Omental fat pad (tissue), 4 donors: Measurements from ENCODE around the gene FRMPD4. TPM values are rescaled to one million over a fixed set of nuclear protein-coding genes. Genes with fewer than 3 reads are reported as not detected.

Experiments
- ATAC-seq: fragments of 150-250 bp; one replicate; pipeline ENCODE4 v1.9.1; 2016; ENCODE audit warnings: mild to moderate bottlenecking, moderate library complexity; ENCODE audit not compliant: low FRiP score
- DNase-seq: peaks from one replicate; pipeline ENCODE4 v3.0.0-alpha.2; 2019; ENCODE audit warnings: low spot score
- total RNA-seq, 4 donors: library from RNA; depleted of rRNA; stranded (reverse); fragments of >200 nt; gene quantifications; one replicate each; pipeline ENCODE4 v1.1.0, GENCODE V29; 2016
- TF ChIP-seq, protein P1 (sequence below), 3 donors: fragments of 450-650 bp; IDR thresholded peaks; one replicate each; pipeline ENCODE4 v1.5.1; 2016 to 2017; ENCODE audit warnings: antibody characterized with exemption in 3 of 3, mild to moderate bottlenecking in 3 of 3, moderate library complexity in 2 of 3

The FRMPD4 gene
- total RNA-seq, 4 donors from 2014 or later: 0.12 to 0.47 (median 0.25) TPM

DNA sequence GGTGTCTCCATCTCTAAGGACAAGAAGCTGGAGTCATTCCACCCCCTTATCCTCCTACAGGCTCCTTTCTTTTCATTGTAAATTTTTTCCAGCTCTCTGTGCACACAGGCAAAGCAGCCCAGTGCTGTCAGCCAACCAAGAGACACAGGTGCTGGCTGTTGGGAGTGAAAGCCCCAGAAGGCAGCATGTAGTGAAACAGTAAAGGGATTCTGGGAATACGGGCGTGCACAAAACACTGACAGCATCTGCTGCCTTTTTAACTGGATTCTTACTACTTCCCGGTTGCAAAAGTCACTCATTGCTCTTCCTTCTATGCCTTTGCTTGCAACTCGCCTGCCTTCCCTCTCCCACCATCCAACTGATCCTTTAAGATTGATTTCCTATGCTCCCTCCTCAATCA, 444.4 kb downstream of the FRMPD4 start:
- DNase-seq: no peak
- no peak for ATAC-seq
- TF ChIP-seq, protein P1, sequence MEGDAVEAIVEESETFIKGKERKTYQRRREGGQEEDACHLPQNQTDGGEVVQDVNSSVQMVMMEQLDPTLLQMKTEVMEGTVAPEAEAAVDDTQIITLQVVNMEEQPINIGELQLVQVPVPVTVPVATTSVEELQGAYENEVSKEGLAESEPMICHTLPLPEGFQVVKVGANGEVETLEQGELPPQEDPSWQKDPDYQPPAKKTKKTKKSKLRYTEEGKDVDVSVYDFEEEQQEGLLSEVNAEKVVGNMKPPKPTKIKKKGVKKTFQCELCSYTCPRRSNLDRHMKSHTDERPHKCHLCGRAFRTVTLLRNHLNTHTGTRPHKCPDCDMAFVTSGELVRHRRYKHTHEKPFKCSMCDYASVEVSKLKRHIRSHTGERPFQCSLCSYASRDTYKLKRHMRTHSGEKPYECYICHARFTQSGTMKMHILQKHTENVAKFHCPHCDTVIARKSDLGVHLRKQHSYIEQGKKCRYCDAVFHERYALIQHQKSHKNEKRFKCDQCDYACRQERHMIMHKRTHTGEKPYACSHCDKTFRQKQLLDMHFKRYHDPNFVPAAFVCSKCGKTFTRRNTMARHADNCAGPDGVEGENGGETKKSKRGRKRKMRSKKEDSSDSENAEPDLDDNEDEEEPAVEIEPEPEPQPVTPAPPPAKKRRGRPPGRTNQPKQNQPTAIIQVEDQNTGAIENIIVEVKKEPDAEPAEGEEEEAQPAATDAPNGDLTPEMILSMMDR (IDR thresholded peaks at IDR 0.05): no peak

DNA sequence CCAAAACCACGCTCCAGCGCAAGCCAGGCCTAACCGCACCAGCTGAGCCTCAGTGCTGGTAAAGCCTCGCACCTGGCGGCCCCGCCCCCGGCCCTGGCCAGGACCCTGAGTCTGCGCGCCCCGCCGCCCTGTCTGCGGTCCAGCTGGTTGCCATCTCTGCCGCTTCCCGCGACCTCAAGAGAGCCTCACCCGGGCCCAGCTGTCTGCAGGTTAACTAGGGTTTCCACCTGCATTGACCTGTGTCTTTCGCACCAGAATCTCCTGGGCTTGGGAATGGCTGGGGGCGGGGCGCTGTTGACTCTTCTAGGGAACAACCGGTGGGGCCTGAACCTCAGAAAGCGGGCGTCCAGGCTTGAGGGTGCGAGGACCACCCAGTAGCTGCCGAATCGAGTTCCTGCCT, 445.3 kb downstream of the FRMPD4 start:
- DNase-seq (no peak), ATAC-seq (no peak)
- TF ChIP-seq, protein P1 (IDR thresholded peaks at IDR 0.05): no peak

DNA sequence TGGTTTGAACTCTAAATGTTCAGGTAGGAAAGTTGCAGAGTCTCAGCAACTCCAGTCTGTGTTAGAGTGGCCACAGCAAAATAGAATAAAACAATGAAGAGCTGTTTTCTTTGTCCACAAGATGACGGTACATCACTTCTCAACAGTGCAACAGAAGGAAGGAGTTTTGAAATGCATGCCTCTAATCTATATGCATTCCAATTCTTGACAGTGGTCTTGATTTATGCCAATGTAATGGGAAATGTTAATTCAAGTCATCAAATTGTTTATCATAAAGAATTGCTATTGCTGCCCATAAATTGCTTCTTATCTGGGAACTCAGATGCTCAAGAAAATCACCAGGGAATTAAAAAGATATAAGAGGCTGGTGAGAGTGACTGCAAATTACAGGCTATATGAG, 457.4 kb downstream of the FRMPD4 start:
- ATAC-seq: no peak

DNA sequence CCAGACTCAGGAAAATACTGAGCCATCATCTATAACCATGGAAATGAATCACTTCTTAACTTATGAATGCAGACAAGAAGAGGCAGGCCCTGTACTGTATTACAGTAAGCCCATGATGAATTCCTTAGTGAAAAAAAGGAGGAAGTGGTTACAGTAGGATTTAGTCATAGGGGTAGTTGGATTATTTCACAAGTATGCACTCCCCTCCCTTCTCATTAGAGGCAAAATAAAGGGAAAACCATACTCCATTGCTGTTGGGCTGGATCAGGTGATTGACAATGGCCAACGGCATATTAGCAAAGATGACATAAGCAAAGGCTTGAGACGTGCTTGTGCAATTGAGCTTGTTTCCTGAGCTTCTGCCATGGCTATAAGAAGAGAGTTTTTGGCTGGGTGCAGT, 471.8 kb downstream of the FRMPD4 start:
- ATAC-seq (no peak), DNase-seq (no peak)
- TF ChIP-seq, protein P1 (IDR thresholded peaks at IDR 0.05): no peak

More for the DNA sequence above, 457.4 kb downstream of the FRMPD4 start:
- no peak for DNase-seq
- TF ChIP-seq, protein P1 (IDR thresholded peaks at IDR 0.05): no peak

DNA sequence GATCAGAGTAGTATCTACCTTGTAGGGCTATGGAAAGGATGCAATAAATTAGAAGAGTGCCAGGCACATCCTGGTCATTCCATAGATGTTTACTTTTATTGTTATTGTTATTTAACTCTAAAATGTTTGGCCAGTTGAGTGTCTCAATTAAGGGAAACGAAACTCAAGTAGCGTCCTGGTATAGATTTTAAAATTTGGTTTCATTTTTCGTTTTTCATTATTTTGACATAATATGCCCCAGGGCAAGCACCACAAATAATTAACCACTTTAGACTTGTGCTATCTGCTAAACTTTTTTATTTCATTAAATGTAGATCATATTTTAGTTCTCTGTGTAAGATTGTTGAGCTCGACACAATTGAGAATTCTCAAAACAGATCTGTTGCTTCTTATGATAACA, 473.2 kb downstream of the FRMPD4 start:
- TF ChIP-seq, protein P1 (IDR thresholded peaks at IDR 0.05): no peak
- no peak for DNase-seq
- no peak for ATAC-seq

DNA sequence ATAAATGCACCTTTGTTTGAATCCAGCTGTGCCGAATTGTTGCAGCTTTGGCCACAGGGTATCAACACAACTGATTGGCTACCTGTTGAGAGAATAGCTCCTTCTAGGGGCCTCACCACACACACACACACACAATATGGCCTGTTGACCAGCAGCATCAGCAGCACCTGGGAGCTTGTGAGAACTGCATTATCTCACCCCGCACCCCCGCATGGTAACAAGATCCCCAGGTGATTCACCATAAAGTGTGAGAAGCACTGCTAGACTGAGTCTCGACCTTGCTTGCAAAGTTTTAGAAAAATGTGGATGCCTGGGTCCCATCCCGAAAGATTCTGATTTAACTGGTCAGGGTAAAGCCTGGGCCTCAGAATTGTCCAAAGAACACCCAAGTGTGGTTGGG, 476.0 kb downstream of the FRMPD4 start:
- no peak for DNase-seq
- no peak for ATAC-seq
- TF ChIP-seq, protein P1 (IDR thresholded peaks at IDR 0.05): no peak

DNA sequence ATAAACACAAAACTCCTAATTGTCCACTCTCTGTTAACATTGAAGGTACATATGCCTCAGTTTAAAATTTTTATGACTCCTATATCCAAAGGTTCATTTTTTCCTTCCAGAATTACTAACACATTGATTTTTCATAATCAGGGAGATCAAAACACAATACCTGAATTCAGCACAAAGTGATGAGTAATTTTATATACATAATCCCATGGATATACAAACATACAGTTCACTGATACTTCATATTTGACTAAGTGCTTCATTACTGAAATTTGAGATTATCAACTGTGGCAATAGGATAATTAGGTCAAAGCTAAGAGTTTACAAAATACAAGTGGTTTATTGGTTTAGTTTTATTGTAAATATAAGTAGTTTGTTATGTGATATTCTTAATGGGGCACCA, 476.8 kb downstream of the FRMPD4 start:
- TF ChIP-seq, protein P1 (IDR thresholded peaks at IDR 0.05): no peak
- no peak for DNase-seq
- ATAC-seq: no peak
